ENCODE data around the gene NRXN3.

Gene NRXN3

DNA sequence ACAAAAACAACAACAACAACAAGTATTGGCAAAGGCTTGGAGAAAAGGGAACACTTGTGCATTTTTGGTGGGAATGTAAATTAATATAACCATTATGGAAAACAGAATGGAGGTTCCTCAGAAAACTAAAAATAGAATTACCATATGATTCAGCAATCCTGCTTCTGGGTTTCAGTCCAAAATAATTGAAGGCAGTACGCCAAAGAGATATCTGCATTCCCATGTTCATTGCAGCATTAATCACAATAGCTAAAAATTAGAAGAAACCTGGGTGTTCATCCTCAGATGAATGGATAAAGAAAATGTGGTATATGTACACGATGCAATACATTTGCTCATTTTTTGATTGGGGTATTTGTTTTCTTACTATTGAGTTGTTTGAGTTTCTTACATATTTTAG lies 813.0 kb downstream of the NRXN3 start:
- Histone ChIP-seq H4K20me1 (ENCODE audit: low read depth, low read length) (no peaks in the 10 kb centered on the region), H3K4me3 (ENCODE audit: insufficient read depth, low read length, poor library complexity, severe bottlenecking) (no peak overlapping the region), H3F3A (ENCODE audit: insufficient read depth) (no peaks in the 10 kb centered on the region), H3K36me3 (ENCODE audit: low read length) (no peaks in the 10 kb centered on the region), H3K27me3 (ENCODE audit: low read length) (no peaks in the 10 kb centered on the region), H3K4me2 (ENCODE audit: low read depth, low read length, poor library complexity, severe bottlenecking) (no peak overlapping the region), H3K9ac (ENCODE audit: low read length) (no peak overlapping the region), H3K27ac (ENCODE audit: low read depth, low read length) (no peak overlapping the region), H3K9me2 (replicated peaks; ENCODE audit: insufficient read depth, low read length) (no peaks in the 10 kb centered on the region), H2AFZ (ENCODE audit: low read depth, low read length, severe bottlenecking) (no peak overlapping the region), H3K9me3 (ENCODE audit: insufficient read depth, low read length) (no peaks in the 10 kb centered on the region), H3K79me2 (ENCODE audit: insufficient read depth, low read length) (no peaks in the 10 kb centered on the region)
- no peak for TF ChIP-seq EZH2phosphoT487 (conservative IDR thresholded peaks at IDR 0.05; ENCODE audit: low read length)
- TF ChIP-seq, protein P1, sequence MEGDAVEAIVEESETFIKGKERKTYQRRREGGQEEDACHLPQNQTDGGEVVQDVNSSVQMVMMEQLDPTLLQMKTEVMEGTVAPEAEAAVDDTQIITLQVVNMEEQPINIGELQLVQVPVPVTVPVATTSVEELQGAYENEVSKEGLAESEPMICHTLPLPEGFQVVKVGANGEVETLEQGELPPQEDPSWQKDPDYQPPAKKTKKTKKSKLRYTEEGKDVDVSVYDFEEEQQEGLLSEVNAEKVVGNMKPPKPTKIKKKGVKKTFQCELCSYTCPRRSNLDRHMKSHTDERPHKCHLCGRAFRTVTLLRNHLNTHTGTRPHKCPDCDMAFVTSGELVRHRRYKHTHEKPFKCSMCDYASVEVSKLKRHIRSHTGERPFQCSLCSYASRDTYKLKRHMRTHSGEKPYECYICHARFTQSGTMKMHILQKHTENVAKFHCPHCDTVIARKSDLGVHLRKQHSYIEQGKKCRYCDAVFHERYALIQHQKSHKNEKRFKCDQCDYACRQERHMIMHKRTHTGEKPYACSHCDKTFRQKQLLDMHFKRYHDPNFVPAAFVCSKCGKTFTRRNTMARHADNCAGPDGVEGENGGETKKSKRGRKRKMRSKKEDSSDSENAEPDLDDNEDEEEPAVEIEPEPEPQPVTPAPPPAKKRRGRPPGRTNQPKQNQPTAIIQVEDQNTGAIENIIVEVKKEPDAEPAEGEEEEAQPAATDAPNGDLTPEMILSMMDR (IDR thresholded peaks at IDR 0.05; ENCODE audit: insufficient read depth, low read length, poor library complexity, severe bottlenecking), result no peak

DNA sequence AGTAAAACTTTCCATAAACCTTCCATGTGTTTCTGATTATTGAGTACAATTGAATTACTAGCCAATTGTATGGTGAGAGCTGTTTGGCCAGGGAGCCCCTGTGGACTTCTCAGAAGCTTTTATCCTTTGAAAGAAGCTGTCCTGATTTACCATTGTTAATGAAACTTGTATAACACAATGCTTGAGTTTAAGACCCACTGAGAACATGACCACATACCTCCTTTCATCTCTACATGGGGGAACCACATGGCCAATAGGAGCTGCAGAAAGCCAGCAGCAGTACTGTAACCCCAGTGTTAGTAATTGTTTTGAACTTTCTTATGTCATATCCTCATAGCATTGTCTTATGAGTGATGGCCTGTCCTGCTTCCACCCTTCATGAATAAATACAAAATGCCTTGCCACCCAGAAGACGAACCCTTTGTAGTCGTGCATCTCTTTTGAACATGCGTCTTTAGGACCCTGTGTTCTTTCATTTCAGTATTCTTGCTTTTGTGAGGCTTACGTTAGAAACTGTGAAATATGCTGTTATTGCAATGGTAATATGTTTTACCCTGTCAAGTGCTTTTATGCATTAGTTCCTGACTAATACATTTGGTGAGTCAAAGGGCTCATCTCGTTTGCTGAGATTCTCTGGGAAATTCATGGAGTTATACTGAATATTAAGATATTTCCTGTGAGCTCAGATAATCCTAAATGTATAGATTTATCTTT lies 815.7 kb downstream of the NRXN3 start:
- H3K9me2 ChIP-seq (replicated peaks; ENCODE audit: insufficient read depth, low read length), result no peaks in the 10 kb centered on the region
- H3K4me2 ChIP-seq (ENCODE audit: low read depth, low read length, poor library complexity, severe bottlenecking), result no peak overlapping the region
- no peak overlapping the region for H3K9ac ChIP-seq (ENCODE audit: low read length)
- H4K20me1 ChIP-seq (ENCODE audit: low read depth, low read length), result no peaks in the 10 kb centered on the region
- H3K36me3 ChIP-seq (ENCODE audit: low read length), result no peaks in the 10 kb centered on the region
- H2AFZ ChIP-seq (ENCODE audit: low read depth, low read length, severe bottlenecking), result no peak overlapping the region
- H3K27ac ChIP-seq (ENCODE audit: low read depth, low read length), result no peak overlapping the region
- H3K79me2 ChIP-seq (ENCODE audit: insufficient read depth, low read length), result no peaks in the 10 kb centered on the region
- H3F3A ChIP-seq (ENCODE audit: insufficient read depth), result no peaks in the 10 kb centered on the region
- no peak overlapping the region for H3K4me3 ChIP-seq (ENCODE audit: insufficient read depth, low read length, poor library complexity, severe bottlenecking)
- no peaks in the 10 kb centered on the region for H3K27me3 ChIP-seq (ENCODE audit: low read length)
- no peaks in the 10 kb centered on the region for H3K9me3 ChIP-seq (ENCODE audit: insufficient read depth, low read length)
- TF ChIP-seq, protein P1 (IDR thresholded peaks at IDR 0.05; ENCODE audit: insufficient read depth, low read length, poor library complexity, severe bottlenecking), result no peak
- no peak for TF ChIP-seq EZH2phosphoT487 (conservative IDR thresholded peaks at IDR 0.05; ENCODE audit: low read length)

DNA sequence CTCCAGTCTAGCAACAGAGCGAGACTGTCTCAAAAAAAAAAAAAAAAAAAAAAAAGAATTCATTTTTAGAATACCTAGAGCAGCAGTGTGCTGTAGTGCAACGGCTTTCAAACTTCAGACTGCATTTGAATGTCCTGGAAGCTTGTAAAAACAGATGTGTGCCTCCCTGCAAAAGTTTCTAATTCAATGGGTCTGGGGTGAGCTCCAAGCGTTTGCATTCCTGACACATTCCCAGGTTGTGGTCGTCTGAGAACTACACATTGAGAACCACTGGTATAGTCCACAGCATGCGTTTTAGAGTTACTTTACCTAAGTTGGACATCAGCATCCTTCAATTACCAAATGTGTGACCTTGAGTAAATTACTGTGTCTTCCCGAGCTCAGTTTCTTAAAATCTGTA lies 816.8 kb downstream of the NRXN3 start:
- TF ChIP-seq EZH2phosphoT487 (conservative IDR thresholded peaks at IDR 0.05; ENCODE audit: low read length), result no peak
- TF ChIP-seq, protein P1 (IDR thresholded peaks at IDR 0.05; ENCODE audit: insufficient read depth, low read length, poor library complexity, severe bottlenecking), result no peak

More for the DNA sequence above, 816.8 kb downstream of the NRXN3 start:
- Histone ChIP-seq H3K4me3 (ENCODE audit: insufficient read depth, low read length, poor library complexity, severe bottlenecking) (no peak overlapping the region), H3K27me3 (ENCODE audit: low read length) (no peaks in the 10 kb centered on the region), H3K36me3 (ENCODE audit: low read length) (no peaks in the 10 kb centered on the region), H3K27ac (ENCODE audit: low read depth, low read length) (no peak overlapping the region), H3K9ac (ENCODE audit: low read length) (no peak overlapping the region), H4K20me1 (ENCODE audit: low read depth, low read length) (no peaks in the 10 kb centered on the region), H3K79me2 (ENCODE audit: insufficient read depth, low read length) (no peaks in the 10 kb centered on the region), H3F3A (ENCODE audit: insufficient read depth) (no peaks in the 10 kb centered on the region), H3K4me2 (ENCODE audit: low read depth, low read length, poor library complexity, severe bottlenecking) (no peak overlapping the region), H3K9me3 (ENCODE audit: insufficient read depth, low read length) (no peaks in the 10 kb centered on the region), H3K9me2 (replicated peaks; ENCODE audit: insufficient read depth, low read length) (no peaks in the 10 kb centered on the region), H2AFZ (ENCODE audit: low read depth, low read length, severe bottlenecking) (no peak overlapping the region)
